Stimulated activated CD4-positive, alpha-beta T cell treated with anti-CD3 and anti-CD28 coated beads, Interleukin-12 subunit alpha, Interleukin-12 subunit beta, amount 100 ng/mL, for 24 hours (primary cell): ENCODE results near the gene SETD5.
"Not testable (repeated sequence)": the region's sequence is repeated elsewhere in the genome, so short reads cannot be mapped to it uniquely, and the experiment has no call there.

Source experiments
- DNase-seq, 2 experiments: peaks; one replicate each; pipeline ENCODE4 v3.0.0-alpha.2; 2020; ENCODE audit warnings: low read depth in 2 of 2

Gene SETD5

DNA sequence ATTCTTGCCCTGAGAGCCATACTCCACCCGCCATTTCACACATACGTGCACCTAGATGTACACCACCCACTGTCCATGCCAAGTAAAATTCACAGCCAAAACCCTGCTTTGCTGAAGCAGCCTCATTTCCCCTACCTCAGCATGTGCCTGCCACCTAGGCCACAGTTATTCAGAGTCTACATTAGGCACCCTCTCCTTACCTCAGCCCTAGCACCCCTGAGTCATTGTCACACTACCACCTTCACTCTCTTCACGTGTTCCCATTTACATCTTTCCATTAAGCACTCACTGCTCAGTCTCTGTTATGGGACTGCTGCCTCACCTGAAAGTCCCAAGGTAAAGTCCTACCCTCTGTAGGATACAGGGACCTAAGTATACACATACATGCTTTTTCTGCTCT, 70.0 kb downstream of the SETD5 start:
- DNase-seq, result no peak

DNA sequence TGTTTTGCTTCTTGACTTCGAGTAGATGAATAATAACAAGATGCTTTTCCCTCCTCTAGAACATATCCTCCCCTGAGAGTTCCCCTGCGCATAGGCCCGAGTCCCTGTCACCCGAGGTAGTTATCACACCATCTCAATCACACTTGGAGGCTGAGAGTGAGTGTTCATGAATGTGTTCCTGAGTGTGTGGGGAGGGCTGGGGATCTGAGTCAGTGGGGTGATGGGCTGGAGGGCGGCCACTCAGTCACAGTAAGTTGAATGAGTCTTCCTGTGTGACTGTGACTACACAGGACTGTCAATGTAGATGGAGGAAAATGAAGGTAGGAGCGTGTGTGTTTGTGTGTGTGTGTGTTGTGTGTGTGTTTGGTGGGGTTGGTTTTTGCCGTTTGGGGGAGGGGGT, 71.0 kb downstream of the SETD5 start:
- no peak for DNase-seq

DNA sequence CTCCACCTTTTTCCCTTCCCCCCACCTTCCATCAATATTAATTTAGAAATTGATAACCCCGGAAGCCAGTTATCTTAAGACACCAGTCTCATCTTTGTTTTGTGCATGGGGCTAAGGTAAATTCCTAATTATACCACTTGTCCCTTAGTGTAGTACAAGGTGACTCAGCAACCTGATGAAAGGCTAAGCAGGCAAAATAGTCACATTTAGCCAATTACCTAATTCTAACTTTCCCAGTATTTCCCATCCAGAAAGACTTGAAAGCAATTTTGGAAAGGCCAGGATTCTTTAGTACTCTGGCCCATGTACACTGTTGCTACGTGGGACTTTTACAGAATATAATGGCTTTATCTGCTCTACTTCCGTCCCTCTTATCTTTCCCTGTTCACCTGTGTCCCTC, 72.6 kb downstream of the SETD5 start:
- DNase-seq, result no peak

- no peak for DNase-seq
Observed at GRCh38 chr3:9473496-9474065, 76.2 kb downstream of the SETD5 start.

GRCh38 chr3:9474482-9474881, 77.1 kb downstream of the SETD5 start:
- no peak for DNase-seq

- DNase-seq, result no peak
Observed at GRCh38 chr3:9476935-9477334, 79.5 kb downstream of the SETD5 start.

DNA sequence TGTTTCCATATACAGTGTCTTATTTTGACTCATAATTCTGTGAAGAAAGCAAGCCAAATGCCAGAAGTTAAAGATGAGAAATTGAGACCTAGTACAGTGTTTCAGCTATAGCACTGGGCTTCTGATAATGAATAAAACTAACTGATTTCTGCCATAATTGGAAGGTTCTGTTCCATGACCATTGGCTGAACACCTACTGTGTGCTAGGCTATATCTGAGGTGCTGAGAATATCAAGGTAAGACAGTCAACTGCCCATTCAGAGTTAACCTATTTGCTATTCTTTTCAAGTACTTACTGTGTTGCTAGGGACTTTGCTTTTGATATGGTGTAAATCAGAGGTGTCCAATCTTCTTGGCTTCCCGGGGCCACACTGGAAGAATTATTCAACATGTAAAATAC, 82.8 kb downstream of the SETD5 start:
- DNase-seq, result no peak

- no peak for DNase-seq
Observed at GRCh38 chr3:9485248-9485647, 87.8 kb downstream of the SETD5 start.

DNA sequence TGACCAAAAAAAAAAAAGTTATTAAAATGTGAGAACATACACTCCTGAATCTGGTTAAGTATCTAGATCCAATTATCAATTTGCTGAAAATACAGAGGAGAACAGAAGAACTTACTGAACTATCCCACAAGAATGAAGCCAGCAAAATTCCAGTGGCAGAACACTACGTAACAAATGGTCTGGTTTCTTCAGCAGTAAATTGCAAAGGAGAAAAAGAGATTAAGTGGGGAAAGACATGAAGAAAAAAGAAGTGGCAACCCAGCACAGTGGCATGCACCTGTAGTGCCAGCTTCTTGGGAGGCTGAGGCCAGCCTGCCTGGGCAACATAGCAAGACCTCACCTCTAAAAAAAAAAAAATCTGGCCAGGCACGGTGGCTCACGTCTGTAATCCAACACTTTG, 94.1 kb downstream of the SETD5 start:
- no peak for DNase-seq

DNA sequence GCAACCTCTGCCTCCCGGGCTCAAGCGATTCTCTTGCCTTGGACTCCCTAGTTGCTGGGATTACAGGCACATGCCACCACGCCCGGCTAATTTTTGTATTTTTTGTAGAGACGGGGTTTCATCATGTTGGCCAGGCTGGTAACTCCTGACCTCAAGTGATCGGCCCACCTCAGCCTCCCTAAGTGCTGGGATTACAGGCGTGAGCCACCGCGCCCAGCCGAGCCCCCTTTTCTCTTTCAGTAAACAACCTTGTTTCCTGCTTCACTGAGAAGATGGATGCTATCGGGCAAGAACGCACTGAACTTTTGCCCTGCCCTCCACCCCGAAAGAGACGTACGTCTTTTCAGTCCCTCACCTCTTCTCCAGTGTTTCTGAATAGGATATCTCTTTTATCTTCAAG, 96.6 kb downstream of the SETD5 start:
- not testable (repeated sequence) for DNase-seq

DNA sequence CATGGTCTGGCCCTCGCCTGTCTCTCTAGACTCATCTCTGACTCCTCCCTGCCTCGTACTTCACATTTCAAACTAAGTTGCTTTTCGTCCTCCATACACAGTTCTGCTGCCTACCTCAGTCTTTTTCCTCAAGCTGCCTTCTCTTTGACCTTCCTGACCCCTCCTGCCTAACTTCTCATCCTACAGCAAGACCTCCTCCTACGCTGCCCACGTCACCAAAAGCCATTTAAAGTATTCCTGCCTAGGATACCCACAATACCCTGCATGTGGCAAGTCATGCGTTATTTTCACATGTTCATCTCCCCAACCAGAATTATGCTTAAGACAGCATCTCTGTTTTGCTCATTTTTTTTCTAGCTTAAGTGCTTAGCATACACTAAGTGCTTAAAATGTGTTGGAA, 99.5 kb downstream of the SETD5 start:
- no peak for DNase-seq

DNA sequence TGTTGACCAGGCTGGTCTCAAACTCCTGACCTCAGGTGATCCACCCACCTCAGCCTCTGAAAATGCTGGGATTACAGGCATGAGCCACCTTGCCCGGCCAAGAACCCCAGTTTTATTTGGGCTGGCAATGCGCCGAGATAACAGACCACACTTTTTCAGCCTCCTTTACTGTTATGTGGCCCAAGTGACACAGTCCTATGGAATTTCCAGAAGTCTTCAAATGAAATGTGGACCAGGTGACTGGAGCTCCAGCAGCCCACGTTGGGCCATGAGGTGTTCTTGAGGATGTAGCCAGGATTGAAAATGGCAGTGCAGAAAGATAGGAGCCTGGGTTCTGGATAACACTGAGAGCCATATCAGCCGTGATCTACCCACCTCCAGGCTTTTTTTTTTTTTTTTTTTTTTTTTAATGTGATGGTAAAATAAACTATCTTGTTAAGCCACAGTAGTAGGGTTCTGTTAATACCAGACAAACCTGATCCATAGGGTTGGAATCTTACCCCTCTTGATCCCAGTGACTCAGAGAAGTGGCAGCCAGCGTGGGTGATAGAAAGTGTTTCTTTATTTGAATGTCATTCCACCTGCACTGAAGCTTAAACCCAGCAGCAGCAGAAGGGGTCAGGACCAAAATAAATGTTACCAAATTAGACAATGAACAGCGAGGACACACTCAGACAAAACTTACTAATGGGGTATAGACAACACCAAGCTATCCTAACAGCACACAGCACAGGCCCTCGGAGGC, 100.6 kb downstream of the SETD5 start:
- no peak for DNase-seq

- no peak for DNase-seq
Observed at GRCh38 chr3:9498781-9499180, 101.4 kb downstream of the SETD5 start.

- DNase-seq, result no peak
Observed at GRCh38 chr3:9499455-9500107, 102.2 kb downstream of the SETD5 start.

- DNase-seq, result peak; percentile 35 to 65
Observed at GRCh38 chr3:9500108-9501050, 103.0 kb downstream of the SETD5 start.

DNA sequence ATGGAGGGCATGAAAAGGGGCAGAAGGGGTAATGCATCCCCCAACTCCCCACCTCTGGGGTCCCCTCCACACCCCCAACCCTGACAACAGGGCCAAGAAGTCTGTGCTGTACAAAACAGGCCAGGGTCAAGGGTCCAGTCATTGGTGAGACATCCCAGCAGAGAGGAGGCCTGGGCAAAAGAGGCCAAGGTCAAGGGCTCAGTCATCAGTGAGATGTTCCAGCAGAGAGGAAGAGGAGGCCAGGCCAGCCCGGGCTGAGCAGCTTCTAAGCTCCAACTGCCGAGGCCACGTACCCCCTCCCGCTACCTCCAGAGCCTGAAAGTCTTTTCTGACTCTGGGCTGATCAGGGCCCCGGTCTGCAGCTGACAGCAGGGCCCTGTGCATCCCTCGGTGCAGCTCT, 103.8 kb downstream of the SETD5 start:
- no peak for DNase-seq

- DNase-seq, result peak; percentile 35 to 72
Observed at GRCh38 chr3:9503283-9503682, 105.9 kb downstream of the SETD5 start.

DNA sequence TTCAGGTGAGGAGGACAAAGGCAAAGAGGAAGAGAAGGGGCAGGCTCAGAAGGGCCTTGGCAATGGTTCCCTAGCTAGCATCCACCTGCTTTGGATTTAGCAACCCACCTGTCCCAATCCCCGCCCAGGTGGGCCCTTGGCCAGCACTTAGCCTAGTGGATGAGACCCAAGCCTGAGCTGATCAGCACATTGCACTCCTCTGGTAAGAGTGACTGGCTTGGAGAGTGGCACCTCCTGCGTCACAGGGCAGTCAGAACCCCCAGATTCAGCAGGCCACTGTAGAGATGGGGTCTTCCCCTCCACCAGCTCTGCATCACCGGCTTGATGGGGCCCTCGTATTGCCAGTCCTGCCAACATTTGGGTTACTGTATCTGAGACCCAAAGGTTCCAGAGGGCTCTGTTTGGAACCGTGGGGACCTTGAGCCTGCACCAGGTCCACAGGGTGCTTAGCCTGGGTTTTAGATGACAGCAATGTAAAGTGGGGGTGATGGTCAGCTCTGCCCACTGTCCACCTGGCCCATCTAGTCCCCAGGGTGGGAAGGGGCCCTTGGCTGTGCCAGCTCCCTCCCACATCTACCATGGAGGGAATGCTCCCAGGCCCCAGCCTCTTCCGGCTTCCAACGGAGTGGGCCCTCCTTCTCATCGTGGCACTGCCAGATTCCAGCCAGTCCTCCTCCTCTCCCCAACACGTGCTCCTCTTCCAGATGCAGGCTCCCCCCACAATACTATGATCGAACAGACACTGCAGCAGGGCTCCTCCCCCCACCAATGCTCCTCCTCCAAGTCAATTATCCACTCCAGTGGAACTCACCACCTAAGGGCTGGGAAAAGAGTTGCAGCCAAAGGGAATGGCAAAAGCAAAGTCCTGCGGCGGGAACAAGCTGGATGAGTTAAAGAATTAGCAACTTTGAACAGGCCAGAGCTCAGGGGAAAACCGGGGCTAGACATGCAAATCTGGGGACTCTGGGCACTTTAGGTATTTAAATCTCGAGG, 110.5 kb downstream of the SETD5 start:
- DNase-seq, result no peak

- no peak for DNase-seq
Observed at GRCh38 chr3:9508781-9509180, 111.4 kb downstream of the SETD5 start.

- no peak for DNase-seq
Observed at GRCh38 chr3:9512456-9513045, 115.1 kb downstream of the SETD5 start.

DNA sequence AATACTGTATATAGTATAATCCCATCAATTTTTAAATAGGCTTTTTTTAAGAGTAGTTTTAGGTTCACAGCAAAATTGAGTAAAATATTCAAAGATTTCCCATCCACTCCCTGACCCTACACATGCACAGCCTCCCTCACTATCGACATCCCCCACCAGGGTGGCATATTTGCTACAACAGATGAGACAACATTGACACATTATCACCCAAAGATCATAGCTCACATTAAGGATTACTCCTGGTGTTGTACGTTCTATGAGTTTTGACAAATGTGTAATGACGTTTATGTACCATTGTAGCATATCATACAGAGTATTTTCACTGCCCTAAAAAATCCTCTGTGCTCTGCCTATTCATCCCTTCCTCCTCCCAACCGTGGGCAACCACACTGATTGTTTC, 116.9 kb downstream of the SETD5 start:
- no peak for DNase-seq
